SK-N-SH (cell line): ENCODE results near the gene GABRB1. TPM values are rescaled to one million over a fixed set of nuclear protein-coding genes. Genes with fewer than 3 reads are reported as not detected.

Source experiments
- CTCF ChIA-PET: fragments of 300-600, 350-600 bp; formaldehyde crosslinking; extraction: SDS; loops from one replicate; lab custom pipeline; 2021; lab: Yijun Ruan, JAX
- POLR2A ChIA-PET: fragments of 350-600 bp; sonication (Branson Sonifier 250); formaldehyde crosslinking; extraction: SDS; loops from one replicate; lab custom pipeline; 2020; ENCODE audit warnings: antibody characterized with exemption, inconsistent platforms; lab: Yijun Ruan, JAX
- DNase-seq: peaks from one replicate; pipeline ENCODE4 v3.0.0; 2012
- H2AFZ ChIP-seq: fragments of 200-600 bp; sonication (generic); 2 replicates; pipeline ENCODE4 v1.8.1; 2016; ENCODE audit warnings: antibody characterized with exemption, mild to moderate bottlenecking, low read depth
- H3F3A ChIP-seq: fragments of 200-600 bp; sonication (generic); replicated peaks from 2 replicates; pipeline ENCODE3; 2016; ENCODE audit warnings: antibody characterized with exemption, mild to moderate bottlenecking; ENCODE audit not compliant: insufficient read depth
- H3K27ac ChIP-seq, 2 experiments: fragments of 200-500 bp in 1 of 2; fragments of 200-600 bp in 1 of 2; sonication (Bioruptor generic) in 1 of 2; sonication (generic), shearing (Covaris generic) in 1 of 2; 2 replicates each; pipeline versions ENCODE4 v1.5.1 to v1.6.1; 2014 to 2016; ENCODE audit warnings: low read depth in 2 of 2, inconsistent platforms in 1 of 2, low read length in 1 of 2, mild to moderate bottlenecking in 1 of 2, mixed read lengths in 1 of 2
- H3K27me3 ChIP-seq: fragments of 200-600 bp; sonication (generic), shearing (Covaris generic); 2 replicates; pipeline ENCODE4 v1.6.1; 2016; ENCODE audit warnings: mixed run types; ENCODE audit not compliant: insufficient read depth
- H3K36me3 ChIP-seq, 2 experiments: fragments of 200-500 bp in 1 of 2; fragments of 200-600 bp in 1 of 2; sonication (Bioruptor generic) in 1 of 2; sonication (generic) in 1 of 2; replicated peaks in 1 of 2; 2 replicates each; pipeline versions ENCODE3 to v1.5.1; 2014 to 2016; ENCODE audit warnings: low read length in 1 of 2, mild to moderate bottlenecking in 1 of 2; ENCODE audit not compliant: insufficient read depth in 2 of 2, control insufficient read depth in 1 of 2
- H3K4me1 ChIP-seq, 2 experiments: fragments of 200-500 bp in 1 of 2; fragments of 200-600 bp in 1 of 2; sonication (Bioruptor generic) in 1 of 2; sonication (generic), shearing (Covaris generic) in 1 of 2; 2 replicates each; pipeline versions ENCODE4 v1.5.1 to v1.6.1; 2014 to 2016; ENCODE audit warnings: low read depth in 1 of 2, low read length in 1 of 2, mixed run types in 1 of 2; ENCODE audit not compliant: insufficient read depth in 2 of 2, control insufficient read depth in 1 of 2
- H3K4me2 ChIP-seq: fragments of 200-600 bp; sonication (generic), shearing (Covaris generic); 2 replicates; pipeline ENCODE4 v1.6.1; 2017; ENCODE audit warnings: mixed run types
- H3K4me3 ChIP-seq, 2 experiments: fragments of 200-500 bp in 1 of 2; fragments of 200-600 bp in 1 of 2; sonication (Bioruptor generic) in 1 of 2; sonication (generic), shearing (Covaris generic) in 1 of 2; 2 replicates each; pipeline versions ENCODE4 v1.5.1 to v1.8.1; 2014 to 2016; ENCODE audit warnings: low read depth in 2 of 2, inconsistent platforms in 1 of 2, low read length in 1 of 2, mild to moderate bottlenecking in 1 of 2, mixed read lengths in 1 of 2, moderate library complexity in 1 of 2
- H3K79me2 ChIP-seq: fragments of 200-600 bp; sonication (generic); 2 replicates; pipeline ENCODE4 v1.8.1; 2017; ENCODE audit warnings: mild to moderate bottlenecking; ENCODE audit not compliant: insufficient read depth
- H3K9ac ChIP-seq: fragments of 200-600 bp; sonication (generic); 2 replicates; pipeline ENCODE4 v1.6.1; 2017; ENCODE audit warnings: mixed run types
- H3K9me2 ChIP-seq: fragments of 200-600 bp; sonication (generic); 2 replicates; pipeline ENCODE4 v1.6.1; 2017; ENCODE audit warnings: mixed run types
- H3K9me3 ChIP-seq: fragments of 200-600 bp; sonication (generic); 2 replicates; pipeline ENCODE4 v1.6.1; 2017; ENCODE audit warnings: mixed run types, mild to moderate bottlenecking, moderate library complexity
- H4K20me1 ChIP-seq: fragments of 200-600 bp; sonication (generic); 2 replicates; pipeline ENCODE4 v1.6.1; 2017; ENCODE audit warnings: mild to moderate bottlenecking, mixed run types; ENCODE audit not compliant: insufficient read depth
- ELF1 ChIP-seq: IDR thresholded peaks from 2 replicates; pipeline ENCODE4 v1.4.0; 2012
- FOSL2 ChIP-seq: IDR thresholded peaks from 2 replicates; pipeline ENCODE4 v1.4.0; 2012; ENCODE audit warnings: low read depth, mild to moderate bottlenecking, moderate library complexity, borderline replicate concordance
- FOXJ3 ChIP-seq: sonication (generic); formaldehyde crosslinking; IDR thresholded peaks from 2 replicates; pipeline ENCODE4 v1.5.1; 2020; ENCODE audit warnings: mild to moderate bottlenecking, missing genetic modification reagents
- FOXM1 ChIP-seq: IDR thresholded peaks from 2 replicates; pipeline ENCODE4 v1.4.0; 2012; ENCODE audit warnings: low read depth, mild to moderate bottlenecking
- GATA2 ChIP-seq: sonication (generic); formaldehyde crosslinking; IDR thresholded peaks from 2 replicates; pipeline ENCODE4 v1.5.0; 2020; ENCODE audit warnings: mild to moderate bottlenecking, missing genetic modification reagents
- JUND ChIP-seq: IDR thresholded peaks from 2 replicates; pipeline ENCODE4 v1.4.0; 2012
- MXI1 ChIP-seq: IDR thresholded peaks from 2 replicates; pipeline ENCODE4 v1.6.1; 2012; ENCODE audit warnings: mild to moderate bottlenecking, low read depth, low read length, improper control_type of control experiment
- PBX3 ChIP-seq: IDR thresholded peaks from 2 replicates; pipeline ENCODE4; 2012
- POLR2AphosphoS5 ChIP-seq: IDR thresholded peaks from 2 replicates; pipeline ENCODE4 v1.6.1; 2012; ENCODE audit warnings: low read depth, low read length
- REST ChIP-seq: IDR thresholded peaks from 2 replicates; pipeline ENCODE4 v1.6.1; 2012; ENCODE audit warnings: mild to moderate bottlenecking, low read depth, low read length, moderate library complexity
- RFX5 ChIP-seq: IDR thresholded peaks from 2 replicates; pipeline ENCODE4 v1.6.1; 2012; ENCODE audit warnings: mild to moderate bottlenecking, improper control_type of control experiment, low read length
- SIN3A ChIP-seq: IDR thresholded peaks from 2 replicates; pipeline ENCODE4 v1.6.1; 2012; ENCODE audit warnings: low read depth, mild to moderate bottlenecking, low read length, moderate library complexity, borderline replicate concordance
- SMC3 ChIP-seq: IDR thresholded peaks from 2 replicates; pipeline ENCODE4 v1.6.1; 2012; ENCODE audit warnings: low read depth, low read length, improper control_type of control experiment
- TCF12 ChIP-seq: IDR thresholded peaks from 2 replicates; pipeline ENCODE4 v1.4.0; 2012
- TEAD4 ChIP-seq: IDR thresholded peaks from 2 replicates; pipeline ENCODE4 v1.4.0; 2012; ENCODE audit warnings: mild to moderate bottlenecking, borderline replicate concordance; ENCODE audit not compliant: insufficient read depth
- YY1 ChIP-seq: IDR thresholded peaks from 2 replicates; pipeline ENCODE4 v1.4.0; 2012; ENCODE audit warnings: low read depth, mild to moderate bottlenecking
- WGBS: methylation state at CpG from one replicate; pipeline ENCODE4 v1.1.6; 2017; ENCODE audit warnings: low lambda C conversion rate; 5-methylcytosine and 5-hydroxymethylcytosine counted together
- polyA plus RNA-seq, 3 experiments: library from polyadenylated mRNA; depleted of rRNA; stranded (reverse); fragments of >200 nt; gene quantifications; 2 replicates each; pipeline ENCODE4 v1.2.3, GENCODE V29; 2012

The GABRB1 gene
- polyA plus RNA-seq, 1 of the 3 experiments (the other 2 are of a cell fraction), result not detected

- H3K27me3 ChIP-seq, result no peaks in the 10 kb centered on the region
- H3K9me2 ChIP-seq, result no peaks in the 10 kb centered on the region
- H3K27ac ChIP-seq, result no peak overlapping the region
- peaks cover 5 to 11% of the 10 kb centered on the region in 2 experiments; a peak in 3 of 4 replicates for H3K4me1 ChIP-seq
- H3K4me3 ChIP-seq, result no peak overlapping the region
- no peaks in the 10 kb centered on the region for H3K9me3 ChIP-seq
- ChIA-PET CTCF (no interaction called here), POLR2A (no interaction called here)
- TF ChIP-seq TEAD4 (no peak), MXI1 (no peak), SMC3 (no peak), JUND (no peak), GATA2 (CRISPR knock-in tag) (no peak), FOXJ3 (CRISPR knock-in tag) (no peak), TCF12 (no peak), REST (no peak)
- no peaks in the 10 kb centered on the region for H3F3A ChIP-seq
- H3K79me2 ChIP-seq, result peaks cover 24% of the 10 kb centered on the region
- no peaks in the 10 kb centered on the region for H4K20me1 ChIP-seq
- no peak overlapping the region for H2AFZ ChIP-seq
- peaks cover 1 to 3% of the 10 kb centered on the region in 2 experiments for H3K36me3 ChIP-seq
- H3K4me2 ChIP-seq, result no peak overlapping the region
- H3K9ac ChIP-seq, result no peak overlapping the region
- DNase-seq, result no peak
- WGBS, result 79% methylated on average over 2 of the region's 2 CpGs
Observed at GRCh38 chr4:47465004-47465403, 433.6 kb downstream of the GABRB1 start.

GRCh38 chr4:47466056-47466785 is 434.9 kb downstream of the GABRB1 start:
- DNase-seq, result no peak
- no peak for TF ChIP-seq POLR2AphosphoS5
- TF ChIP-seq ELF1, result no peak
- no peak for TF ChIP-seq SMC3
- no peak for TF ChIP-seq FOXJ3 (CRISPR knock-in tag)
- TF ChIP-seq JUND, result no peak
- no peak for TF ChIP-seq SIN3A
- TF ChIP-seq RFX5, result no peak
- TF ChIP-seq YY1, result no peak
- TF ChIP-seq FOXM1, result no peak
- no peak for TF ChIP-seq PBX3
- no peak for TF ChIP-seq FOSL2
- TF ChIP-seq TCF12, result no peak
- Histone ChIP-seq H2AFZ (no peak overlapping the region), H3K9me3 (no peaks in the 10 kb centered on the region), H3K9me2 (no peaks in the 10 kb centered on the region), H3K27ac (no peak overlapping the region), H3K79me2 (peaks cover 19% of the 10 kb centered on the region), H3K4me1 (peaks cover 5 to 19% of the 10 kb centered on the region in 2 experiments; a peak in 3 of 4 replicates), H3K36me3 (no peaks in the 10 kb centered on the region), H3K9ac (no peak overlapping the region), H3K4me2 (no peak overlapping the region), H3F3A (peaks cover 4% of the 10 kb centered on the region), H3K27me3 (no peaks in the 10 kb centered on the region), H4K20me1 (no peaks in the 10 kb centered on the region), H3K4me3 (no peak overlapping the region)
- ChIA-PET POLR2A (interaction anchor here (1.1 kb wide), 1 partner anchor 19 kb away, joined by 3 read pairs; the partner anchor contains the start of gene ATP10D), CTCF (no interaction called here)
- 38% methylated on average over 2 of the region's 2 CpGs for WGBS
